SK-N-SH (cell line): Measurements from ENCODE around the gene HTT.

Source experiments
- CTCF ChIP-seq: fragments of 200-600 bp; sonication (generic); IDR thresholded peaks from 2 replicates; pipeline ENCODE4 v1.6.1; 2017; ENCODE audit warnings: antibody characterized with exemption, mild to moderate bottlenecking, moderate library complexity
- EZH2phosphoT487 ChIP-seq: fragments of 200-600 bp; sonication (generic); IDR thresholded peaks from 2 replicates; pipeline ENCODE4 v1.6.1; 2017; ENCODE audit warnings: low read depth, mixed run types, mild to moderate bottlenecking, antibody characterized with exemption, moderate library complexity, borderline replicate concordance
- FOXJ3 ChIP-seq: sonication (generic); formaldehyde crosslinking; IDR thresholded peaks from 2 replicates; pipeline ENCODE4 v1.5.1; 2020; ENCODE audit warnings: mild to moderate bottlenecking, missing genetic modification reagents
- FOXM1 ChIP-seq: IDR thresholded peaks from 2 replicates; pipeline ENCODE4 v1.4.0; 2012; ENCODE audit warnings: low read depth, mild to moderate bottlenecking
- GABPA ChIP-seq: IDR thresholded peaks from 2 replicates; pipeline ENCODE4 v1.4.0; 2012; ENCODE audit warnings: low read depth, mild to moderate bottlenecking
- NRF1 ChIP-seq: IDR thresholded peaks from 2 replicates; pipeline ENCODE4 v1.6.1; 2012; ENCODE audit warnings: low read depth, mild to moderate bottlenecking, low read length
- POLR2AphosphoS5 ChIP-seq: IDR thresholded peaks from 2 replicates; pipeline ENCODE4 v1.6.1; 2012; ENCODE audit warnings: low read depth, low read length
- RAD21 ChIP-seq: IDR thresholded peaks from 2 replicates; pipeline ENCODE4 v1.6.1; 2012; ENCODE audit warnings: mild to moderate bottlenecking, low read length
- RFX5 ChIP-seq: IDR thresholded peaks from 2 replicates; pipeline ENCODE4 v1.6.1; 2012; ENCODE audit warnings: mild to moderate bottlenecking, improper control_type of control experiment, low read length
- SIN3A ChIP-seq: IDR thresholded peaks from 2 replicates; pipeline ENCODE4 v1.6.1; 2012; ENCODE audit warnings: low read depth, mild to moderate bottlenecking, low read length, moderate library complexity, borderline replicate concordance
- USF2 ChIP-seq: fragments of 150-350 bp; IDR thresholded peaks from 2 replicates; pipeline ENCODE4 v1.6.1; 2017; ENCODE audit warnings: antibody characterized with exemption, low read length, low read depth, borderline replicate concordance
- TF ChIP-seq, protein P1 (sequence below): IDR thresholded peaks from 2 replicates; pipeline ENCODE4 v1.4.0; 2012; ENCODE audit warnings: low read depth
- TF ChIP-seq, protein P2 (sequence below): IDR thresholded peaks from 2 replicates; pipeline ENCODE4 v1.6.1; 2012; ENCODE audit warnings: mild to moderate bottlenecking, low read depth, low read length, moderate library complexity

GRCh38 chr4:3112609-3113469 is 38.4 kb downstream of the HTT start:
- TF ChIP-seq RFX5 (no peak), CTCF (no peak), FOXJ3 (CRISPR knock-in tag) (no peak), GABPA (no peak), EZH2phosphoT487 (no peak), FOXM1 (no peak), NRF1 (no peak), SIN3A (no peak), USF2 (no peak), POLR2AphosphoS5 (no peak), RAD21 (no peak)
- TF ChIP-seq, protein P1, sequence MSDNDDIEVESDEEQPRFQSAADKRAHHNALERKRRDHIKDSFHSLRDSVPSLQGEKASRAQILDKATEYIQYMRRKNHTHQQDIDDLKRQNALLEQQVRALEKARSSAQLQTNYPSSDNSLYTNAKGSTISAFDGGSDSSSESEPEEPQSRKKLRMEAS, result no peak
- TF ChIP-seq, protein P2, sequence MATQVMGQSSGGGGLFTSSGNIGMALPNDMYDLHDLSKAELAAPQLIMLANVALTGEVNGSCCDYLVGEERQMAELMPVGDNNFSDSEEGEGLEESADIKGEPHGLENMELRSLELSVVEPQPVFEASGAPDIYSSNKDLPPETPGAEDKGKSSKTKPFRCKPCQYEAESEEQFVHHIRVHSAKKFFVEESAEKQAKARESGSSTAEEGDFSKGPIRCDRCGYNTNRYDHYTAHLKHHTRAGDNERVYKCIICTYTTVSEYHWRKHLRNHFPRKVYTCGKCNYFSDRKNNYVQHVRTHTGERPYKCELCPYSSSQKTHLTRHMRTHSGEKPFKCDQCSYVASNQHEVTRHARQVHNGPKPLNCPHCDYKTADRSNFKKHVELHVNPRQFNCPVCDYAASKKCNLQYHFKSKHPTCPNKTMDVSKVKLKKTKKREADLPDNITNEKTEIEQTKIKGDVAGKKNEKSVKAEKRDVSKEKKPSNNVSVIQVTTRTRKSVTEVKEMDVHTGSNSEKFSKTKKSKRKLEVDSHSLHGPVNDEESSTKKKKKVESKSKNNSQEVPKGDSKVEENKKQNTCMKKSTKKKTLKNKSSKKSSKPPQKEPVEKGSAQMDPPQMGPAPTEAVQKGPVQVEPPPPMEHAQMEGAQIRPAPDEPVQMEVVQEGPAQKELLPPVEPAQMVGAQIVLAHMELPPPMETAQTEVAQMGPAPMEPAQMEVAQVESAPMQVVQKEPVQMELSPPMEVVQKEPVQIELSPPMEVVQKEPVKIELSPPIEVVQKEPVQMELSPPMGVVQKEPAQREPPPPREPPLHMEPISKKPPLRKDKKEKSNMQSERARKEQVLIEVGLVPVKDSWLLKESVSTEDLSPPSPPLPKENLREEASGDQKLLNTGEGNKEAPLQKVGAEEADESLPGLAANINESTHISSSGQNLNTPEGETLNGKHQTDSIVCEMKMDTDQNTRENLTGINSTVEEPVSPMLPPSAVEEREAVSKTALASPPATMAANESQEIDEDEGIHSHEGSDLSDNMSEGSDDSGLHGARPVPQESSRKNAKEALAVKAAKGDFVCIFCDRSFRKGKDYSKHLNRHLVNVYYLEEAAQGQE, result no peak
